Measurements from ENCODE around the gene QRICH1. TPM values are rescaled to one million over a fixed set of nuclear protein-coding genes. Genes with fewer than 3 reads are reported as not detected.
A peak's percentile ranks its signal among the peaks of the same experiment; 100 is the strongest.

QRICH1 gene
- polyA plus RNA-seq, 3 donors = 9.3 to 150 (median 16.1) TPM

DNA sequence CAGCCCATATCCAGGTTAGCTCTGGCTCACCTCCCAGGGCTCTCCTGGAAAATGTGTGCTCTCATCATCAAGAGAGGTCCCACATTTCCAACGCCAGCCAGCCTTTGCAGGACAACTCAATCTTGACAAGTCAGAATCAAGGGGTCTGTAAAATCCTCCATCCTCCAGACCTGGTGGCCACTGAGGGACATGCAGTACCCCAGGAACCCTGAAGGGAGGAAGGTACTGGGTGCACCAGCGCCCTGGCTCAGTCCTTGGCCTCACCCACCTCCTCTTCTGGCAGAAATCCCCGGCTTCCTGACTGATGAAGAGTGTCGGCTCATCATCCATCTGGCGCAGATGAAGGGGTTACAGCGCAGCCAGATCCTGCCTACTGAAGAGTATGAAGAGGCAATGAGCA lies 92.7 kb downstream of the QRICH1 start:
- H3K4me1 ChIP-seq (ENCODE audit: control insufficient read depth in 1 of 2, insufficient read depth in 2 of 2, low read length in 2 of 2) = peaks cover under 1 to 4% of the 10 kb centered on the region in 2 donors
- no peak overlapping the region for H3K9ac ChIP-seq (ENCODE audit: insufficient read depth, low read length, poor library complexity, severe bottlenecking)
- no peak for DNase-seq
- Mint-ChIP-seq H3K27me3 (ENCODE audit: low read depth in 3 of 3) (peaks cover 0 to 3% (median 0%) of the 10 kb centered on the region in 3 donors), H3K4me3 (no peak overlapping the region), H3K27ac (no peak overlapping the region), H3K36me3 (peaks cover 8 to 20% of the 10 kb centered on the region in 2 donors), H3K4me1 (peaks cover 2% of the 10 kb centered on the region), H3K9me3 (no peaks in the 10 kb centered on the region)
- peaks cover 0 to 6% of the 10 kb centered on the region in 2 donors for H3K36me3 ChIP-seq (replicated peaks in 1 of 2; ENCODE audit: control insufficient read depth in 1 of 2, insufficient read depth in 2 of 2, low read length in 2 of 2)
- no peaks in the 10 kb centered on the region for H3K9me3 ChIP-seq (replicated peaks in 1 of 2; ENCODE audit: control insufficient read depth in 1 of 2, insufficient read depth in 1 of 2, low read length in 2 of 2)
- no peak overlapping the region for H3K4me3 ChIP-seq (replicated peaks in 1 of 3; ENCODE audit: low read depth in 2 of 3, low read length in 3 of 3)
- no peaks in the 10 kb centered on the region for H3K27me3 ChIP-seq (ENCODE audit: control insufficient read depth in 2 of 2, insufficient read depth in 2 of 2, low read length in 2 of 2)
- H2AFZ ChIP-seq (ENCODE audit: insufficient read depth, low read depth, low read length, poor library complexity, severe bottlenecking) = no peak overlapping the region
- no peaks in the 10 kb centered on the region for H4K20me1 ChIP-seq (ENCODE audit: insufficient read depth, low read length)
- intact Hi-C loops (cut with micrococcal nuclease) = no loop called here
- no peak overlapping the region for H3K27ac ChIP-seq (ENCODE audit: low read depth in 1 of 2, low read length in 2 of 2)
- TF ChIP-seq CTCF (IDR thresholded peaks at IDR 0.05) = no peak
- no peak overlapping the region for H3K4me2 ChIP-seq (replicated peaks; ENCODE audit: extremely low read depth, low read length, poor library complexity, severe bottlenecking)
- H3K79me2 ChIP-seq (ENCODE audit: insufficient read depth, low read length) = no peaks in the 10 kb centered on the region
- 93% methylated on average over 4 of the region's 6 CpGs for WGBS (ENCODE audit: insufficient coverage)

DNA sequence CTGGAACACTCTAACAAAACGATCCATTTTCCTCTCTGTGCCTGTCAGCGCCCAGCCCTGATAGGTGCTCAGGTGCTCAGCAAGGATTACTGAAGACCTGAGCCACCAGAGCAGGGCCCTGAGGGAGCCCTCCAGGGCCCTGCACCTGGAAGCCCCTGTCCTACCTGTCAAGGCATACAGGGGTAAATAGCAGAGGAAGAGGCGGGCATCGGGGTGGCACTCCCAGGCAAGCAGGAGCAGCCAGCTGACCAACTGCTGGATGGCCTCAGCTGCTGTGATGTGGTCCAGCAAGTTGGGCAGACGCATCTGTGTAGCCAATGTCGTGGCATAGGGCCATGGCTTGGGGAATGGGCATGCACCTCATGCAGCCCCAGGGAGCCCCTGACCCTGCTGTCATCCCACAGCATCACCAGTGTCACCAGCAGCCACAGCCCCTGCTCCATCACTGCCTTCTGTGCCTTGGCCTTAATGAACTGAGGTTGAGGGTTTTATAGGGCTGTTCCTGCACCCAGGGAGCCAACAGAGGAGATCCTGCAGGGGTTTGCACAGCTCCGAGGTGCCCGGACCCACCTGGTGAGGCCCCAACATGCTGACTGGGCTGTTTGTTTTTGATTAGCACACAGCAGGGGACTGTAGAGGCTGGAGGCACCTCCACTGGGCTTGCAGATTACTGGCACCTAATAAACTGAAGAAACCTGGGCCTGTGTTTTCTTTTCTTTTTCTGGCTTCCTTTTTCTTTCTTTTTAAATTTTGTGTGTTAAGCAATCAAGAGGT lies 94.6 kb downstream of the QRICH1 start:
- H3K36me3 ChIP-seq (replicated peaks in 1 of 2; ENCODE audit: control insufficient read depth in 1 of 2, insufficient read depth in 2 of 2, low read length in 2 of 2) = peaks cover 3 to 22% of the 10 kb centered on the region in 2 donors
- no peak for TF ChIP-seq CTCF (IDR thresholded peaks at IDR 0.05)
- no peak overlapping the region for H3K9ac ChIP-seq (ENCODE audit: insufficient read depth, low read length, poor library complexity, severe bottlenecking)
- intact Hi-C loops (cut with micrococcal nuclease) = loop anchor here in 1 of 2 donors (10.0 kb wide), 1 partner anchor 156 kb away; no protein-coding TSS in a partner anchor
- DNase-seq = no peak
- H3K27me3 Mint-ChIP-seq (ENCODE audit: low read depth in 3 of 3) = peaks cover 0 to 3% (median 0%) of the 10 kb centered on the region in 3 donors
- no peaks in the 10 kb centered on the region for H3K4me1 ChIP-seq (ENCODE audit: control insufficient read depth in 1 of 2, insufficient read depth in 2 of 2, low read length in 2 of 2)
- H3K36me3 Mint-ChIP-seq = peaks cover 17 to 37% of the 10 kb centered on the region in 2 donors
- H3K4me1 Mint-ChIP-seq = no peaks in the 10 kb centered on the region
- H2AFZ ChIP-seq (ENCODE audit: insufficient read depth, low read depth, low read length, poor library complexity, severe bottlenecking) = no peak overlapping the region
- H3K27ac ChIP-seq (ENCODE audit: low read depth in 1 of 2, low read length in 2 of 2) = no peak overlapping the region
- no peaks in the 10 kb centered on the region for H3K27me3 ChIP-seq (ENCODE audit: control insufficient read depth in 2 of 2, insufficient read depth in 2 of 2, low read length in 2 of 2)
- no peaks in the 10 kb centered on the region for H4K20me1 ChIP-seq (ENCODE audit: insufficient read depth, low read length)
- H3K9me3 ChIP-seq (replicated peaks in 1 of 2; ENCODE audit: control insufficient read depth in 1 of 2, insufficient read depth in 1 of 2, low read length in 2 of 2) = no peaks in the 10 kb centered on the region
- no peak overlapping the region for H3K4me3 ChIP-seq (replicated peaks in 1 of 3; ENCODE audit: low read depth in 2 of 3, low read length in 3 of 3)
- H3K27ac Mint-ChIP-seq = peak overlapping the region in 2 of 7 donors; percentile 11 to 84
- no peak overlapping the region for H3K4me3 Mint-ChIP-seq
- H3K79me2 ChIP-seq (ENCODE audit: insufficient read depth, low read length) = no peaks in the 10 kb centered on the region
- WGBS (ENCODE audit: insufficient coverage) = 99% methylated on average over 6 of the region's 8 CpGs
- H3K9me3 Mint-ChIP-seq = no peaks in the 10 kb centered on the region
- no peak overlapping the region for H3K4me2 ChIP-seq (replicated peaks; ENCODE audit: extremely low read depth, low read length, poor library complexity, severe bottlenecking)

All from CD14-positive monocyte (primary cell).